Measurements from ENCODE around the gene ZNF366.

DNA sequence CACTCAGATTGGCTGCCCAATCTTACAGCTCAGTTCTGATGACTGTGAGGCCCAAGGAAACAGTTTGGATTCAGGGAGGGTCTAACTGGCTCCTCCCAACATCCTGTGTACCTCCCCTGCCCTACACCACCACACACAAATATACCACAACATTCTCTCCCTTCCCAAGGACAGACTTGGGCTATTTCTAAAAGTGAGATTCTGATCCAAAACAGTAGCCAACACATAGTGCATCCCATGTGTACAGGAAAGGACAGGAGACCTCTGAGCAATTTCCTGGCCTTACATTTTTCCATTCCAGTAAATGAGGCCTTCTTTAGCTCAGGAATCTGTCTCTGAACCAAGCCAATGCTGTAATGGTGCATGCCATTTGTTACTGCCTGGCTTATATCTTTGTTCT lies 20.8 kb downstream of the ZNF366 start:
- TF ChIP-seq POLR2A (IDR thresholded peaks at IDR 0.05; ENCODE audit: low read depth, low read length) (no peak), TAF1 (IDR thresholded peaks at IDR 0.05; ENCODE audit: low read depth, low read length) (no peak)
